ENCODE measurements around the gene SDK1. TPM values are rescaled to one million over a fixed set of nuclear protein-coding genes. Genes with fewer than 3 reads are reported as not detected.
"Not testable (repeated sequence)": the region's sequence is repeated elsewhere in the genome, so short reads cannot be mapped to it uniquely, and the experiment has no call there.

Gene SDK1
- total RNA-seq, 2 donors from 2014 or later: 3.1 to 3.6 TPM

GRCh38 chr7:4211261-4211660 lies 910.2 kb downstream of the SDK1 start:
- no peaks in the 10 kb centered on the region for H3K9me3 ChIP-seq
- DNase-seq (ENCODE audit: low spot score): no peak
- TF ChIP-seq CTCF (IDR thresholded peaks at IDR 0.05): no peak
- no peaks in the 10 kb centered on the region for H3K4me1 ChIP-seq
- H3K27ac ChIP-seq: no peak overlapping the region
- no peaks in the 10 kb centered on the region for H3K27me3 ChIP-seq
- no peak overlapping the region for H3K4me3 ChIP-seq
- H3K36me3 ChIP-seq: no peaks in the 10 kb centered on the region

GRCh38 chr7:4212376-4212775 lies 911.3 kb downstream of the SDK1 start:
- no peaks in the 10 kb centered on the region for H3K36me3 ChIP-seq
- no peaks in the 10 kb centered on the region for H3K9me3 ChIP-seq
- no peaks in the 10 kb centered on the region for H3K27me3 ChIP-seq
- H3K4me1 ChIP-seq: no peaks in the 10 kb centered on the region
- TF ChIP-seq CTCF (IDR thresholded peaks at IDR 0.05): no peak
- no peak for DNase-seq (ENCODE audit: low spot score)
- H3K27ac ChIP-seq: no peak overlapping the region
- no peak overlapping the region for H3K4me3 ChIP-seq

- H3K4me1 ChIP-seq: no peaks in the 10 kb centered on the region
- no peak overlapping the region for H3K4me3 ChIP-seq
- H3K27ac ChIP-seq: no peak overlapping the region
- no peaks in the 10 kb centered on the region for H3K27me3 ChIP-seq
- no peak for DNase-seq (ENCODE audit: low spot score)
- no peaks in the 10 kb centered on the region for H3K36me3 ChIP-seq
- TF ChIP-seq CTCF (IDR thresholded peaks at IDR 0.05): no peak
- H3K9me3 ChIP-seq: no peaks in the 10 kb centered on the region
These were observed 913.5 kb downstream of the SDK1 start for GRCh38 chr7:4214291-4215155.

- no peak overlapping the region for H3K27ac ChIP-seq
- H3K27me3 ChIP-seq: no peaks in the 10 kb centered on the region
- no peak for TF ChIP-seq CTCF (IDR thresholded peaks at IDR 0.05)
- no peaks in the 10 kb centered on the region for H3K36me3 ChIP-seq
- H3K4me1 ChIP-seq: no peaks in the 10 kb centered on the region
- H3K9me3 ChIP-seq: no peaks in the 10 kb centered on the region
- no peak overlapping the region for H3K4me3 ChIP-seq
- no peak for DNase-seq (ENCODE audit: low spot score)
These were observed 914.2 kb downstream of the SDK1 start for GRCh38 chr7:4215176-4215720.

- Histone ChIP-seq H3K4me3 (no peak overlapping the region), H3K36me3 (no peaks in the 10 kb centered on the region), H3K9me3 (no peaks in the 10 kb centered on the region), H3K4me1 (no peaks in the 10 kb centered on the region), H3K27ac (no peak overlapping the region), H3K27me3 (no peaks in the 10 kb centered on the region)
- no peak for DNase-seq (ENCODE audit: low spot score)
- TF ChIP-seq CTCF (IDR thresholded peaks at IDR 0.05): no peak
These were observed 915.0 kb downstream of the SDK1 start for GRCh38 chr7:4216016-4216415.

GRCh38 chr7:4217126-4217660 lies 916.1 kb downstream of the SDK1 start:
- H3K27me3 ChIP-seq; H3K36me3 ChIP-seq; H3K4me3 ChIP-seq; H3K9me3 ChIP-seq; DNase-seq (ENCODE audit: low spot score); H3K27ac ChIP-seq; H3K4me1 ChIP-seq: not testable (repeated sequence)

Measured in right atrium auricular region (tissue), 2 donors.